Measurements from ENCODE around the gene AFAP1L1. TPM values are rescaled to one million over a fixed set of nuclear protein-coding genes. Genes with fewer than 3 reads are reported as not detected.

AFAP1L1 gene
- total and polyA plus RNA-seq, 12 donors, result 30.3 to 61.6 (median 43.5) TPM

DNA sequence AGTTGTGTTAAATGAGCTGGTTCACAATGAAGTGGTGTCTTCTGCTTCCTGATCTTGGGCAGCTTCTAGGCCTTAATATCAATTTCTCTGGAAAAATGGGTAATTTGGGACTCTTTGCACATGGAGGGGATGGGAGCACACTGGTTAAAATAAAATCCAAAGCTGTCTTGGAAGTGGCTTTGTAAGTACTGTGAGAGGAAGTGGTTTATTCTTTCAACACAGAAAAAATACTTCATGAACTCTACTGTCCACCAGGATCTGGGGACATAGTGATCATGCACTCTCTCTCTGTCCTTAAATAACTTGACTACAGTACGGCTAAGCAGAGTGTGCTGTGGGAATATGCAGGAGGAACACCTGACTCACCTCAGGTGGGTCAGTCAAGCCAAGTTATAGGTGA lies 88.6 kb downstream of the AFAP1L1 start:
- no peak for DNase-seq
- Histone ChIP-seq H3K4me1 (peaks cover 3 to 27% (median 12%) of the 10 kb centered on the region in 9 donors), H3K27me3 (no peaks in the 10 kb centered on the region), H3K27ac (no peak overlapping the region), H3K4me3 (no peak overlapping the region), H3K9me3 (no peaks in the 10 kb centered on the region), H3K36me3 (peaks cover 0 to 12% (median 0%) of the 10 kb centered on the region in 9 donors)
- TF ChIP-seq, protein P1, sequence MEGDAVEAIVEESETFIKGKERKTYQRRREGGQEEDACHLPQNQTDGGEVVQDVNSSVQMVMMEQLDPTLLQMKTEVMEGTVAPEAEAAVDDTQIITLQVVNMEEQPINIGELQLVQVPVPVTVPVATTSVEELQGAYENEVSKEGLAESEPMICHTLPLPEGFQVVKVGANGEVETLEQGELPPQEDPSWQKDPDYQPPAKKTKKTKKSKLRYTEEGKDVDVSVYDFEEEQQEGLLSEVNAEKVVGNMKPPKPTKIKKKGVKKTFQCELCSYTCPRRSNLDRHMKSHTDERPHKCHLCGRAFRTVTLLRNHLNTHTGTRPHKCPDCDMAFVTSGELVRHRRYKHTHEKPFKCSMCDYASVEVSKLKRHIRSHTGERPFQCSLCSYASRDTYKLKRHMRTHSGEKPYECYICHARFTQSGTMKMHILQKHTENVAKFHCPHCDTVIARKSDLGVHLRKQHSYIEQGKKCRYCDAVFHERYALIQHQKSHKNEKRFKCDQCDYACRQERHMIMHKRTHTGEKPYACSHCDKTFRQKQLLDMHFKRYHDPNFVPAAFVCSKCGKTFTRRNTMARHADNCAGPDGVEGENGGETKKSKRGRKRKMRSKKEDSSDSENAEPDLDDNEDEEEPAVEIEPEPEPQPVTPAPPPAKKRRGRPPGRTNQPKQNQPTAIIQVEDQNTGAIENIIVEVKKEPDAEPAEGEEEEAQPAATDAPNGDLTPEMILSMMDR (IDR thresholded peaks at IDR 0.05), result no peak
- no peak for ATAC-seq
- WGBS, 2 donors, result 80 to 81% methylated on average over 1 of the region's 1 CpG
- intact Hi-C loops (cut with DNase I), result loop anchor here in 3 of 10 donors (5.0 to 10.0 kb wide), 2 partner anchors 38 to 95 kb away; no protein-coding TSS in a partner anchor

DNA sequence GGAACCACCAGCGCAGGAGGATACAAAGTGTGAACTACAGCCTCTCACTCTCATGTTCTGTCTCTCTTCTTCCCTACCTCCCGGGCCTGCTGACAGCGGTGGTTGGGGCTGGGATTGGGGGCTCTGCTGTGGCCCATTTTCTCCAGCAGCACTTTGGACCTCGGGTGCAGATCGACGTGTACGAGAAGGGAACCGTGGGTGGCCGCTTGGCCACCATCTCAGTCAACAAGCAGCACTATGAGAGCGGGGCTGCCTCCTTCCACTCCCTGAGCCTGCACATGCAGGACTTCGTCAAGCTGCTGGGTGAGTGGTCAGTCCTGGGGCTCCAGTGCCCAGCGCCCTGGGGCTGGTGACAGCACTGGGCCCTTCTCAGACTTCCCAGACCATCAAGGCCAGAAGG lies 90.9 kb downstream of the AFAP1L1 start:
- 90 to 92% methylated on average over 12 of the region's 12 CpGs for WGBS, 2 donors
- ATAC-seq, result no peak
- Histone ChIP-seq H3K9me3 (no peaks in the 10 kb centered on the region), H3K27me3 (no peaks in the 10 kb centered on the region), H3K36me3 (peaks cover 0 to 4% (median 0%) of the 10 kb centered on the region in 9 donors), H3K4me1 (peaks cover 0 to 25% (median 10%) of the 10 kb centered on the region in 9 donors), H3K27ac (no peak overlapping the region), H3K4me3 (no peak overlapping the region)
- intact Hi-C loops (cut with DNase I), result loop anchor here in 3 of 10 donors (5.0 to 10.0 kb wide), 2 partner anchors 40 to 98 kb away; no protein-coding TSS in a partner anchor
- DNase-seq, result no peak
- TF ChIP-seq, protein P1 (IDR thresholded peaks at IDR 0.05), result no peak

DNA sequence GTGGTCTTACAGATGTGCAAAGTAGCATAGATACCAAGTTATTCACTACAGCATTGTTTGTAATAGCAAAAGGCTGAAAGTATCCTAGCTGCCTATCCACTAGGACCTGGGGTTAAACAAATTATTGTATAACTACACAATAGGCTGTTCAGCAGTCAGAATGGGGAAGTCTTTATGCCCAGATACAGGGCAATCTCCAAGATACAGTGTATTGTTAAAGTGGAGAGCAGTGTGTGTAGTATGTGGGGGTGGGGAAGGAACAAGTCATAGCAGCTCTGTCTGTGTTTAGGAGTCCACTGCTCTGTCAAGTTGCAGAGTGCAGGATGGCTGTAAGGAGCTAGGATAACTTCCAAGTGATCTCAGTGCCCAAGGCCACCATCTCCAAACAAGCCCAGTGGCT lies 91.7 kb downstream of the AFAP1L1 start:
- H3K27ac ChIP-seq, result no peak overlapping the region
- peaks cover 0 to 21% (median 10%) of the 10 kb centered on the region in 9 donors for H3K4me1 ChIP-seq
- TF ChIP-seq, protein P1 (IDR thresholded peaks at IDR 0.05), result no peak
- no peak overlapping the region for H3K4me3 ChIP-seq
- no peak for DNase-seq
- no peaks in the 10 kb centered on the region for H3K27me3 ChIP-seq
- peaks cover 0 to 4% (median 0%) of the 10 kb centered on the region in 9 donors for H3K36me3 ChIP-seq
- intact Hi-C loops (cut with DNase I), result loop anchor here in 3 of 10 donors (5.0 to 10.0 kb wide), 2 partner anchors 41 to 99 kb away; no protein-coding TSS in a partner anchor
- no peak for ATAC-seq
- H3K9me3 ChIP-seq, result no peaks in the 10 kb centered on the region

DNA sequence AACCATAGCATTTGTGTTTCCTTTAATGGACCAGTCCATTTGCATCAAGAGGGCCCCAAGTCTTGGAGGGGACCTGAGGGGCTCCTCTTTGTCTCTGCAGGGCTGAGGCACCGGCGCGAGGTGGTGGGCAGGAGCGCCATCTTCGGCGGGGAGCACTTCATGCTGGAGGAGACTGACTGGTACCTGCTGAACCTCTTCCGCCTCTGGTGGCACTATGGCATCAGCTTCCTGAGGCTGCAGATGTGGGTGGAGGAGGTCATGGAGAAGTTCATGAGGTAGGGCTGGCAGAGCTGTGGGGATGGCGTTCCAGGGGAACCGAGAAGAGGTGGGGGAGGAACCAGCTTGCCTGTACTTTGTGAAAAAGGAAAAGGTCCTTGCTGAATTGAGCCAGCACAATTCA lies 92.3 kb downstream of the AFAP1L1 start:
- no peaks in the 10 kb centered on the region for H3K9me3 ChIP-seq
- TF ChIP-seq, protein P1 (IDR thresholded peaks at IDR 0.05), result no peak
- no peak for ATAC-seq
- intact Hi-C loops (cut with DNase I), result loop anchor here in 3 of 10 donors (5.0 to 10.0 kb wide), 2 partner anchors 42 to 99 kb away; no protein-coding TSS in a partner anchor
- peaks cover 0 to 4% (median 0%) of the 10 kb centered on the region in 9 donors for H3K36me3 ChIP-seq
- DNase-seq, result no peak
- peaks cover 0 to 15% (median 8%) of the 10 kb centered on the region in 9 donors for H3K4me1 ChIP-seq
- WGBS, 2 donors, result 94 to 99% methylated on average over 9 of the region's 9 CpGs
- H3K27ac ChIP-seq, result no peak overlapping the region
- H3K27me3 ChIP-seq, result no peaks in the 10 kb centered on the region
- H3K4me3 ChIP-seq, result no peak overlapping the region
